SK-N-SH (cell line): ENCODE results near the gene CR1. TPM values are rescaled to one million over a fixed set of nuclear protein-coding genes. Genes with fewer than 3 reads are reported as not detected.
A peak's percentile ranks its signal among the peaks of the same experiment; 100 is the strongest.
"Not testable (repeated sequence)": the region's sequence is repeated elsewhere in the genome, so short reads cannot be mapped to it uniquely, and the experiment has no call there.

Experiments
- CTCF ChIA-PET: fragments of 300-600, 350-600 bp; formaldehyde crosslinking; extraction: SDS; loops from one replicate; lab custom pipeline; 2021; lab: Yijun Ruan, JAX
- POLR2A ChIA-PET: fragments of 350-600 bp; sonication (Branson Sonifier 250); formaldehyde crosslinking; extraction: SDS; loops from one replicate; lab custom pipeline; 2020; ENCODE audit warnings: antibody characterized with exemption, inconsistent platforms; lab: Yijun Ruan, JAX
- DNase-seq: peaks from one replicate; pipeline ENCODE4 v3.0.0; 2012
- H2AFZ ChIP-seq: fragments of 200-600 bp; sonication (generic); 2 replicates; pipeline ENCODE4 v1.8.1; 2016; ENCODE audit warnings: antibody characterized with exemption, mild to moderate bottlenecking, low read depth
- H3F3A ChIP-seq: fragments of 200-600 bp; sonication (generic); replicated peaks from 2 replicates; pipeline ENCODE3; 2016; ENCODE audit warnings: antibody characterized with exemption, mild to moderate bottlenecking; ENCODE audit not compliant: insufficient read depth
- H3K27ac ChIP-seq, 2 experiments: fragments of 200-500 bp in 1 of 2; fragments of 200-600 bp in 1 of 2; sonication (Bioruptor generic) in 1 of 2; sonication (generic), shearing (Covaris generic) in 1 of 2; 2 replicates each; pipeline versions ENCODE4 v1.5.1 to v1.6.1; 2014 to 2016; ENCODE audit warnings: low read depth in 2 of 2, inconsistent platforms in 1 of 2, low read length in 1 of 2, mild to moderate bottlenecking in 1 of 2, mixed read lengths in 1 of 2
- H3K27me3 ChIP-seq: fragments of 200-600 bp; sonication (generic), shearing (Covaris generic); 2 replicates; pipeline ENCODE4 v1.6.1; 2016; ENCODE audit warnings: mixed run types; ENCODE audit not compliant: insufficient read depth
- H3K36me3 ChIP-seq, 2 experiments: fragments of 200-500 bp in 1 of 2; fragments of 200-600 bp in 1 of 2; sonication (Bioruptor generic) in 1 of 2; sonication (generic) in 1 of 2; replicated peaks in 1 of 2; 2 replicates each; pipeline versions ENCODE3 to v1.5.1; 2014 to 2016; ENCODE audit warnings: low read length in 1 of 2, mild to moderate bottlenecking in 1 of 2; ENCODE audit not compliant: insufficient read depth in 2 of 2, control insufficient read depth in 1 of 2
- H3K4me1 ChIP-seq, 2 experiments: fragments of 200-500 bp in 1 of 2; fragments of 200-600 bp in 1 of 2; sonication (Bioruptor generic) in 1 of 2; sonication (generic), shearing (Covaris generic) in 1 of 2; 2 replicates each; pipeline versions ENCODE4 v1.5.1 to v1.6.1; 2014 to 2016; ENCODE audit warnings: low read depth in 1 of 2, low read length in 1 of 2, mixed run types in 1 of 2; ENCODE audit not compliant: insufficient read depth in 2 of 2, control insufficient read depth in 1 of 2
- H3K4me2 ChIP-seq: fragments of 200-600 bp; sonication (generic), shearing (Covaris generic); 2 replicates; pipeline ENCODE4 v1.6.1; 2017; ENCODE audit warnings: mixed run types
- H3K4me3 ChIP-seq, 2 experiments: fragments of 200-500 bp in 1 of 2; fragments of 200-600 bp in 1 of 2; sonication (Bioruptor generic) in 1 of 2; sonication (generic), shearing (Covaris generic) in 1 of 2; 2 replicates each; pipeline versions ENCODE4 v1.5.1 to v1.8.1; 2014 to 2016; ENCODE audit warnings: low read depth in 2 of 2, inconsistent platforms in 1 of 2, low read length in 1 of 2, mild to moderate bottlenecking in 1 of 2, mixed read lengths in 1 of 2, moderate library complexity in 1 of 2
- H3K79me2 ChIP-seq: fragments of 200-600 bp; sonication (generic); 2 replicates; pipeline ENCODE4 v1.8.1; 2017; ENCODE audit warnings: mild to moderate bottlenecking; ENCODE audit not compliant: insufficient read depth
- H3K9ac ChIP-seq: fragments of 200-600 bp; sonication (generic); 2 replicates; pipeline ENCODE4 v1.6.1; 2017; ENCODE audit warnings: mixed run types
- H3K9me2 ChIP-seq: fragments of 200-600 bp; sonication (generic); 2 replicates; pipeline ENCODE4 v1.6.1; 2017; ENCODE audit warnings: mixed run types
- H3K9me3 ChIP-seq: fragments of 200-600 bp; sonication (generic); 2 replicates; pipeline ENCODE4 v1.6.1; 2017; ENCODE audit warnings: mixed run types, mild to moderate bottlenecking, moderate library complexity
- H4K20me1 ChIP-seq: fragments of 200-600 bp; sonication (generic); 2 replicates; pipeline ENCODE4 v1.6.1; 2017; ENCODE audit warnings: mild to moderate bottlenecking, mixed run types; ENCODE audit not compliant: insufficient read depth
- RCOR1 ChIP-seq: fragments of 150-350 bp; IDR thresholded peaks from 2 replicates; pipeline ENCODE4 v1.6.1; 2017; ENCODE audit warnings: antibody characterized with exemption, low read length
- WGBS: methylation state at CpG from one replicate; pipeline ENCODE4 v1.1.6; 2017; ENCODE audit warnings: low lambda C conversion rate; 5-methylcytosine and 5-hydroxymethylcytosine counted together
- polyA plus RNA-seq, 3 experiments: library from polyadenylated mRNA; depleted of rRNA; stranded (reverse); fragments of >200 nt; gene quantifications; 2 replicates each; pipeline ENCODE4 v1.2.3, GENCODE V29; 2012
- TF ChIP-seq, protein P1 (sequence below): IDR thresholded peaks from 2 replicates; pipeline ENCODE4 v1.4.0; 2012; ENCODE audit warnings: low read depth
- TF ChIP-seq, protein P2 (sequence below): IDR thresholded peaks from 2 replicates; pipeline ENCODE4 v1.4.0; 2012; ENCODE audit warnings: low read depth, borderline replicate concordance

Gene CR1
- polyA plus RNA-seq, 1 of the 3 experiments (the other 2 are of a cell fraction) = not detected

DNA sequence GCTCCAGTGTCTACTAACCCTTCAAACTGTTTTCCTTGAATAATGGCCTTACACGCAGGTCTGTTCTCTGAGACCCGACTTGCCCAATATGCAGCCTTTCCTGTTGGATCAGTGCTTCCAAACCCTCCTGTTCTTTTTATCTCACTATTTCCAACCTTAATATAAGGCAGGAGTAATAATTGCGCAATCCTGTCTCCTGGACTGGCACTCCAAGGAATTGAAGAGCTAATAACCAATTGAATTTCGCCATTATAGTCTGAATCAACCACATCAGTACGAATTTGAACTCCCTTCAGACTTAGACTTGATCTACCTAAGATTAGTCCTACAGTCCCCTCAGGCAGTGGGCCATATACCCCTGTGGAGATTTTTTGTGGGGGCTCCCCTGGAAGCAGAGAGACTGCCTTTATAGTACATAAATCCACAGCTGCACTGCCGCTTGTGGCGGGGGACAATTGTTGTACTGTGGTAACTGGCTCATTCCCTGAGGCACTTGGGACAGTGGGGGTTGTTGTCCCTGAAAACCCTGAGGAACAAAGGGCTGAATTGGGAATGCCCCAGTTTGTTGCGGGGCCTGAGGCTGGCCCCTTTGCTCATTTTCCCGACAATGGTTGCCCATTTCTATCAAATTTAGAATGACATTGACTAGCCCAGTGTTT is 142.7 kb downstream of the CR1 start:
- H3K9ac ChIP-seq, H3K4me2 ChIP-seq, DNase-seq, H3K9me2 ChIP-seq, H3K79me2 ChIP-seq, H3K36me3 ChIP-seq, H3K27ac ChIP-seq, H3K9me3 ChIP-seq, H3F3A ChIP-seq, H2AFZ ChIP-seq, H3K4me3 ChIP-seq, H3K4me1 ChIP-seq, POLR2A ChIA-PET, H4K20me1 ChIP-seq: not testable (repeated sequence)
- WGBS = 25% methylated on average over 8 of the region's 9 CpGs
- CTCF ChIA-PET = interaction anchor here (0.9 to 2.5 kb wide), 2 partner anchors 18 to 60 kb away, joined by 3 to 8 read pairs; no protein-coding TSS in a partner anchor
- peaks cover 41% of the 10 kb centered on the region; the same call in 1 of the 2 replicates for H3K27me3 ChIP-seq

DNA sequence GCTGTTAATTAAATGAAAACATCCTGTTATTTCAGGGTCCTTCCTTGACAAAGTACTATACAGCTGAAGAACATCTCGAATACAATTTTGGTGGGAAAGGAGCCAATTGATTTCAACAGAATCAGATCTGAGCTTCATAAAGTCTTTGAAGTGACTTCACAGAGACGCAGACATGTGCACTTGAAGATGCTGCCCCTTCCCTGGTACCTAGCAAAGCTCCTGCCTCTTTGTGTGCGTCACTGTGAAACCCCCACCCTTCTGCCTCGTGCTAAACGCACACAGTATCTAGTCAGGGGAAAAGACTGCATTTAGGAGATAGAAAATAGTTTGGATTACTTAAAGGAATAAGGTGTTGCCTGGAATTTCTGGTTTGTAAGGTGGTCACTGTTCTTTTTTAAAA is 143.4 kb downstream of the CR1 start:
- peaks cover 39% of the 10 kb centered on the region; the same call in 1 of the 2 replicates for H3K27me3 ChIP-seq
- H3K36me3 ChIP-seq, H3K9me3 ChIP-seq, POLR2A ChIA-PET, H3K4me1 ChIP-seq, H2AFZ ChIP-seq, H3K79me2 ChIP-seq, H3K9me2 ChIP-seq, H4K20me1 ChIP-seq, H3K4me2 ChIP-seq, H3K9ac ChIP-seq, H3K4me3 ChIP-seq, DNase-seq, H3F3A ChIP-seq, H3K27ac ChIP-seq: not testable (repeated sequence)
- WGBS = 10% methylated on average over 5 of the region's 5 CpGs
- CTCF ChIA-PET = interaction anchor here (0.9 to 2.5 kb wide), 2 partner anchors 19 to 59 kb away, joined by 3 to 8 read pairs; no protein-coding TSS in a partner anchor

DNA sequence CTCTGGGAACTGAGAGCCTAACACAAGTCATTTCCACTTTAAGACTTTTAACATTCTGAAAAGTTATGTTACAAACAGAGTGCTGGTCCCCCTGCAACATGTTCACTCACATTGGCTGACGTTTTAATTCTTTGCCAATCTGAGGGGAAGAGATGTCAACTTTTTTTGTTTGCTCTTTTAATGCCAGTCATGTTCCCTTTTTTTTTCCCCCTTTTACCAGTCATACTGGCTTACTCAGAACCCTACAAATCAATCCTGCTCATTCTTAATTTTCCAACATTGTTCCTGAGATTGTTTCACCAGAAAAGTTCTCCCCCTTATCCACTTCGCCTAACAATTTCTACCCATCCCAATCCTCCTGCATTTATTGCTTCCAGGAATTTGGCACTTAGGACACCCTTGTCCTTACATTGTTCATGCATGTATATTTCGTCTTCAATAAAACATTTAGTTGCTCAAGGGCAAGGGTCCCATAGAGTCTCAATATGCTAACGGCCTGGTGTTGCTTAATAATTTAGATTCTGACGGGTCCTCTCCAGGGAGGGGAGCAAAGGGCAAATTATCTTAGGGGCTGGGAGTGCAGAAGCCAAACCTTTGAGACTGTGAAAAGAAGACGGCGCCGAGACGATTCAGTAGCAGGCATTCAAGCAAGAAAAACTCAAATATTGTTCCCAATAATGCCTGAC is 148.4 kb downstream of the CR1 start:
- H3K36me3 ChIP-seq = no peaks in the 10 kb centered on the region
- no peak for DNase-seq
- no peak overlapping the region for H3K9ac ChIP-seq
- no peaks in the 10 kb centered on the region for H3K79me2 ChIP-seq
- H2AFZ ChIP-seq = peak overlapping the region; percentile 93; the same call in 1 of the 2 replicates
- ChIA-PET POLR2A (no interaction called here), CTCF (no interaction called here)
- TF ChIP-seq, protein P1, sequence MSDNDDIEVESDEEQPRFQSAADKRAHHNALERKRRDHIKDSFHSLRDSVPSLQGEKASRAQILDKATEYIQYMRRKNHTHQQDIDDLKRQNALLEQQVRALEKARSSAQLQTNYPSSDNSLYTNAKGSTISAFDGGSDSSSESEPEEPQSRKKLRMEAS = no peak
- TF ChIP-seq, protein P2, sequence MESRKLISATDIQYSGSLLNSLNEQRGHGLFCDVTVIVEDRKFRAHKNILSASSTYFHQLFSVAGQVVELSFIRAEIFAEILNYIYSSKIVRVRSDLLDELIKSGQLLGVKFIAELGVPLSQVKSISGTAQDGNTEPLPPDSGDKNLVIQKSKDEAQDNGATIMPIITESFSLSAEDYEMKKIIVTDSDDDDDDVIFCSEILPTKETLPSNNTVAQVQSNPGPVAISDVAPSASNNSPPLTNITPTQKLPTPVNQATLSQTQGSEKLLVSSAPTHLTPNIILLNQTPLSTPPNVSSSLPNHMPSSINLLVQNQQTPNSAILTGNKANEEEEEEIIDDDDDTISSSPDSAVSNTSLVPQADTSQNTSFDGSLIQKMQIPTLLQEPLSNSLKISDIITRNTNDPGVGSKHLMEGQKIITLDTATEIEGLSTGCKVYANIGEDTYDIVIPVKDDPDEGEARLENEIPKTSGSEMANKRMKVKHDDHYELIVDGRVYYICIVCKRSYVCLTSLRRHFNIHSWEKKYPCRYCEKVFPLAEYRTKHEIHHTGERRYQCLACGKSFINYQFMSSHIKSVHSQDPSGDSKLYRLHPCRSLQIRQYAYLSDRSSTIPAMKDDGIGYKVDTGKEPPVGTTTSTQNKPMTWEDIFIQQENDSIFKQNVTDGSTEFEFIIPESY = no peak
- no peak for TF ChIP-seq RCOR1
- H3K9me2 ChIP-seq = no peaks in the 10 kb centered on the region
- no peaks in the 10 kb centered on the region for H3F3A ChIP-seq
- H3K4me1 ChIP-seq = peaks cover 0 to 4% of the 10 kb centered on the region in 2 experiments; a peak in 1 of 4 replicates
- no peaks in the 10 kb centered on the region for H3K9me3 ChIP-seq
- 12% methylated on average over 9 of the region's 9 CpGs for WGBS
- no peaks in the 10 kb centered on the region for H4K20me1 ChIP-seq
- peak overlapping the region; percentile 54 to 71 for H3K4me3 ChIP-seq
- H3K27me3 ChIP-seq = peaks cover 16% of the 10 kb centered on the region; the same call in 1 of the 2 replicates
- peak overlapping the region; percentile 96 for H3K4me2 ChIP-seq
- no peak overlapping the region for H3K27ac ChIP-seq
